GM10847 (cell line): ENCODE measurements around the gene EMX2.

Experiments used
- POLR2A ChIP-seq: IDR thresholded peaks from 2 replicates; pipeline ENCODE4 v1.6.1; 2011; ENCODE audit not compliant: insufficient read length; ENCODE audit errors: extremely low read depth

The EMX2 gene

GRCh38 chr10:117594722-117595121, 52.2 kb downstream of the EMX2 start:
- no peak for TF ChIP-seq POLR2A

- TF ChIP-seq POLR2A: no peak
These were observed 54.2 kb downstream of the EMX2 start for GRCh38 chr10:117596706-117597105.

GRCh38 chr10:117597216-117597615, 54.7 kb downstream of the EMX2 start:
- TF ChIP-seq POLR2A: no peak
